K562 (cell line): ENCODE data around the gene ZNF224. TPM values are rescaled to one million over a fixed set of nuclear protein-coding genes. Genes with fewer than 3 reads are reported as not detected.

ENCODE experiments used
- ATF4 ChIP-seq: fragments of 450-650 bp; formaldehyde crosslinking; IDR thresholded peaks from 2 replicates; pipeline ENCODE4 v1.4.0; 2022; ENCODE audit warnings: mild to moderate bottlenecking, moderate library complexity
- BHLHE40 ChIP-seq: IDR thresholded peaks from 2 replicates; pipeline ENCODE4 v1.6.1; 2011; ENCODE audit warnings: low read length, improper control_type of control experiment
- CBX3 ChIP-seq, 2 experiments: IDR thresholded peaks; 1 replicate in 1 of 2; 2 replicates in 1 of 2; pipeline ENCODE4 v1.6.1; 2012; ENCODE audit warnings: inconsistent platforms in 2 of 2, low read length in 2 of 2, borderline replicate concordance in 1 of 2, control low read depth in 1 of 2
- CUX1 ChIP-seq: fragments of 200-800 bp; sonication (Bioruptor generic); IDR thresholded peaks from 2 replicates; pipeline ENCODE4 v1.6.1; 2016; ENCODE audit warnings: missing genetic modification characterization, missing compliant biosample characterization
- ELF1 ChIP-seq: fragments of 200-800 bp; sonication (Bioruptor generic); IDR thresholded peaks from 2 replicates; pipeline ENCODE4 v1.6.1; 2016; ENCODE audit warnings: missing genetic modification characterization, missing compliant biosample characterization
- ILF3 ChIP-seq: fragments of 450-650 bp; IDR thresholded peaks from 2 replicates; pipeline ENCODE4 v1.6.1; 2018; ENCODE audit warnings: antibody characterized with exemption, mild to moderate bottlenecking, moderate library complexity, borderline replicate concordance
- KLF6 ChIP-seq: fragments of 250-450 bp; sonication (Bioruptor Pico); IDR thresholded peaks from 2 replicates; pipeline ENCODE4 v1.4.0; 2020; ENCODE audit warnings: mild to moderate bottlenecking, moderate library complexity, borderline replicate concordance
- MYC ChIP-seq, 2 experiments: fragments of 250-450 bp in 1 of 2; sonication (Bioruptor Pico) in 1 of 2; IDR thresholded peaks; 2 replicates each; pipeline versions ENCODE4 v1.5.1 to v1.6.1; 2012 to 2021; ENCODE audit warnings: low read depth in 2 of 2, borderline replicate concordance in 1 of 2, improper control_type of control experiment in 1 of 2, low read length in 1 of 2, mild to moderate bottlenecking in 1 of 2, moderate library complexity in 1 of 2
- NFATC3 ChIP-seq: fragments of 450-650 bp; IDR thresholded peaks from 2 replicates; pipeline ENCODE4 v1.6.1; 2017; ENCODE audit warnings: mild to moderate bottlenecking
- PPARD ChIP-seq: fragments of 250-450 bp; sonication (Bioruptor Pico); IDR thresholded peaks from 2 replicates; pipeline ENCODE4 v1.8.0; 2022; ENCODE audit warnings: inconsistent platforms, mild to moderate bottlenecking, moderate library complexity
- RERE ChIP-seq: sonication (generic); formaldehyde crosslinking; IDR thresholded peaks from 2 replicates; pipeline ENCODE4 v1.8.0; 2023; ENCODE audit warnings: missing genetic modification reagents, mild to moderate bottlenecking, borderline replicate concordance
- SAFB ChIP-seq: fragments of 200-400 bp; formaldehyde crosslinking; IDR thresholded peaks from 2 replicates; pipeline ENCODE4 v1.6.1; 2017; ENCODE audit warnings: low read depth, low read length, borderline replicate concordance
- SP1 ChIP-seq: sonication (generic); formaldehyde crosslinking; IDR thresholded peaks from 2 replicates; pipeline ENCODE4 v1.8.1; 2022; ENCODE audit warnings: mild to moderate bottlenecking, missing genetic modification reagents
- SRF ChIP-seq, 2 experiments: fragments of 250-450, 450-650 bp in 1 of 2; sonication (Bioruptor Pico) in 1 of 2; sonication (generic) in 1 of 2; formaldehyde crosslinking; IDR thresholded peaks; 2 replicates each; pipeline versions ENCODE4 v1.5.0 to v1.5.1; 2020 to 2022; ENCODE audit warnings: mild to moderate bottlenecking in 1 of 2, missing genetic modification reagents in 1 of 2
- YBX1 ChIP-seq: fragments of 450-650 bp; IDR thresholded peaks from 2 replicates; pipeline ENCODE4 v1.7.1; 2016; ENCODE audit warnings: mild to moderate bottlenecking
- ZFP1 ChIP-seq: fragments of 450-650 bp; formaldehyde crosslinking; IDR thresholded peaks from 2 replicates; pipeline ENCODE4 v1.4.0; 2020; ENCODE audit warnings: mild to moderate bottlenecking, mixed read lengths
- polyA plus RNA-seq, 8 experiments: library from polyadenylated mRNA; depleted of rRNA in 4 of 8; stranded (reverse) in 5 of 8; unstranded in 3 of 8; fragments of >200 nt; fragmentation: Nextera tagmentation in 2 of 8; fragmentation: Illumina TruSeq in 1 of 8; extraction: Ambion mirVana in 2 of 8; extraction: Trizol in 1 of 8; gene quantifications; 2 replicates each; pipeline versions ENCODE4 v1.2.1 to v1.2.3, GENCODE V29; 2011 to 2014; ENCODE audit warnings: inconsistent platforms in 1 of 8, missing spikeins in 1 of 8
- total RNA-seq, 7 experiments: library from RNA; depleted of rRNA in 6 of 7; stranded (reverse); fragments of >200 nt in 6 of 7; fragmentation: Illumina TruSeq in 2 of 7; extraction: Trizol in 2 of 7; gene quantifications; 2 replicates each; pipeline versions ENCODE4 v1.2.1 to v1.2.3, GENCODE V29; 2011 to 2021; ENCODE audit warnings: low replicate concordance in 1 of 7

ZNF224 gene
- total and polyA plus RNA-seq, 9 of the 15 experiments (the other 6 are each of a cell fraction or from before 2014, with no cell fraction given): 4.4 to 15.6 (median 10.0) TPM

GRCh38 chr19:44113138-44113783, 19.1 kb downstream of the ZNF224 start, which contains the start of gene ZNF225 (continued):
- TF ChIP-seq CUX1 (CRISPR knock-in tag) (no peak), ILF3 (no peak), SP1 (CRISPR knock-in tag) (0 out of 2 replicates have a peak, but pooled peaks have one; percentile 46), BHLHE40 (peak; percentile 29; the same call in 1 of the 2 replicates), ELF1 (tag) (peak; percentile 95), SRF (CRISPR knock-in tag; IDR thresholded peaks at IDR 0.05) (peak in 1 of 2 experiments; percentile 26; a peak in 1 of 4 replicates), NFATC3 (no peak), ZFP1 (CRISPR knock-in tag) (no peak), KLF6 (peak; percentile 53; the same call in 1 of the 2 replicates), MYC (IDR thresholded peaks at IDR 0.05; ENCODE audit: low read depth, low read length) (peak; percentile 54), MYC (CRISPR knock-in tag; IDR thresholded peaks at IDR 0.05; ENCODE audit: borderline replicate concordance, low read depth) (no peak), SAFB (no peak), YBX1 (no peak), PPARD (no peak), CBX3 (IDR thresholded peaks at IDR 0.05; ENCODE audit: borderline replicate concordance in 1 of 2, low read length in 2 of 2) (no peak), ATF4 (CRISPR knock-in tag) (no peak), RERE (CRISPR knock-in tag) (no peak)
